GM19324 (cell line): ENCODE data around the gene RORC.

Experiments used
- ATAC-seq: cut with Tn5 transposase; IDR thresholded peaks from one replicate; pipeline ENCODE4 v1.9.1; 2021; ENCODE audit warnings: mild to moderate bottlenecking, moderate library complexity; ENCODE audit not compliant: unreplicated experiment, low FRiP score

RORC gene

DNA sequence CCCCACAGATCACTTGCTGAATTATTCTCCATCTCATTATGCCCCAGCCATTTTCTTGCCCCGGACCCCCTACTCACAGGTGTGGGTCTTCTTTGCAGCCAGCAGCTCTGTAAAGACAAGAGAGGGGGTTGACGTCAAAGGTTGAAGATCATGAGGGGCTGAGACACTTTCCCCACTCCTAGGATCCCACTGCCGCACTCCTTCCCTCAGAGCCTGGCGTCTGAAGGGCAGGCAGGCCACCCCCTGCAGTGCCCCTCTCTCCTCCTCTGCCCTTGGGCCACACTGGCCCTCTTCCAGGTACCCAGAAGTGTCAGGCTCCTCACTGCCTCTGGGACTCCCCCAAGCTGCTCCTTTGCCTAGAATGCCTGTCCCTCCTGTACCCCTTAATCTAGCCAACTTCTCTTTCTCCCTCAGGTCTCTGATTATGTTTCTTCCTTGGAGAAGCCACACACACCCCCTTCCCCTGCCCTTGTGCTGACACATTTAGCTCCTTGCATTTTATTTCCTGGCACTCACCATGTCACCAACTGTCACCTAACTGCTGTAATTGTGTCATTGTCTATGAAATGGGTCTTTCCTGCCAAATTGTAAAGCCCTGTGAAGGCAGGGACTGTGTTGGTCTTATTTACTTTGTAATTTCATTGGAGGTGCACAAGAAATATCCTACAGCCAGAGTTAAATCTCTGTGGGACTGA is 2.1 kb downstream of the RORC start:
- no peak for ATAC-seq

DNA sequence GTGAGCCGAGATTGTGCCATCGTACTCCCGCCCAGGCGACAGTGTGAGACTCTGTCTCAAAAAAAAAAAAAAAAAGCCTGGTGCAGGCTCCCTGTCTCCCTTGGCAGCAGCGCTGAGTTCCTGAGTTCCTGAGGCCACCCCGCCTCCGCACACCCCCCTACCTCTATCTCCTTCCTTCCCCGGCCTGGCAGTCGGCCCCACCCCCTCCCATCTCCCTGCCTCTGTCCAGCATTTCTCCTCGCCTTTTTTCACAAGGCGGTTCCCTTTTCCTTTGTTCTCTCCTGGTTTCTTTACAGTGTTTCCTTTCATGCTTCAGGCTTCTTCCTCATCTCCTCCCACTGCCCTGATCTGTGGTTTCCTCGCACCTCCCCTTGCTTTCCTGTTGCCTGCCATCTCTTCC is 2.7 kb downstream of the RORC start:
- ATAC-seq, result no peak

DNA sequence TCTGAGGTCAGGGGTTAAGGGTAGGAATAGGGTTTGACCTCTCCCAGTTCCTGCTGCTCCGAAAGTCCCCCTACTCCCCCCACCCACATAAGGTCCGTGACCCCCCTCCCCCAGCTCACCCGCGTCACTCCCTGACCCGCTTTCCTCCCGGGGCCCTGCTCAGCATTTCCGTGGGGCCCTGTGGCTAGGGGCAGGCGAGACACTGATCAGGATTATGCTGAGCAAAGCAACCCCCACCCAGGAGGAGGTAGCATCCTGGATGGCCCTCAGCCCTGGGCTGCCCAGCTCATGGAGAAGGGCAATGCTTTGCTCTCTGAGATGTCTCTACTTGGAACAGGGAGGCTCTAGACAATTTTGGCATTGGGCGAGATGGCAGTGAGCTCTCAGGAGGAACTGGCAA is 3.7 kb downstream of the RORC start:
- ATAC-seq, result no peak

DNA sequence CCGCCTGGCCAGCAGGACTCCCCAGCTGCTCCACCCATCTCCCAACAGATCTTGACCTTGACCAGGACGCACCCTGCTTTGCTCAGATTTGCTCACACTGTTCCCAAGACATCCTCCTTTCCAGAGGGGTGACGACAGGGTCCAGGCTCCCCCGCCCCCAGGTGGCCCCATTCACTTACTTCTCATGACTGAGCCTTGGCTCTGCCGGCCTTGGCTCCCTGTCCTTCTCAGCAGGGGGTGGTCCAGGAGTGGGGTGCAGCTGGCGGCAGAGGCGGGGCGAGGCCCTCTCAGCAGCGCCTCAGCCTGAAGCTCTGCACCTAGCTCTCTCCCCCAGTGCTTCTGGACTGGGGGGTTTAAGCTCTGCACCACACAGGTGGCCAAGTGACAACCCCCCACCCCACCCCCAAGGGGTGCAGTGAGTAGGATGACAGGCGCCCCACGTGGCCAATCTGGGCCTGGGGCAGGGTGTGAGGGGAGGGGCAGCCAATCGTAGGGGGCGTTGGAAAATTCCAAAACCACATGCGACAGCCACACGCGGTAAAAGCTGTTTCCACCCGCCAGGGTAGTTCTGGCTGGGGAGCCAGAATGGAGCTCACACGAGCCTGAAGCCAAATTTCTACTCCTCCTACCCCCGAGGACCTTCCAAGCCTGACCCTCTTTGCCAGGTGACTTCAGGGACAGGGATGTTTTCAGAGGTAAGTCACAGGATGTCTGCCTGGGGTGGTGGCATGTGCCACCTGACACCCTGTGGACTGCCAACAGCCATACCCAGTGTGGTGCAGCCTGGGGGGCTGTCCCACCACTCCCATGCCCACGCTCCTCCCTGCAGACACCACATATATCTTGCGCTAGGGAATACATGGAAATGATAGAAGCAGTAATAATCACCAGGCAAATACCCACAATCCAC is 5.6 kb downstream of the RORC start:
- no peak for ATAC-seq

DNA sequence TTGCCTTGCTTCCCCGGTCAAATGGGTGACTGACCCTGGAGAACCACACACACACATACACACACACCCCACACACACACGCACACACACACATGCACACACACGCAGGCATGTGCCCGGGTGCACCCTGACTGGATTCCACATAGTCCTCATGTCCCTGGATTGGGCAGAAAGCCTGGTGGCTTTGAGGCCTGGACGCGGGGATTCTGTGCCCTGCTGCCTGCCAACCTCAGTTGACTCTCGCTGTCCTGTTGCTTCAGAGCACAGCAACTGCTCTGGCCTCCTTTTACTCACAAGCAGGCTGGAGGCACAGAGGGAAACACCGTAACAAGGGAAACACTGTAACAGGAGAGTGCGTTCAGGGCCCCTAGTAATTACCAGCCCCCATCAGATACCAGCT is 6.4 kb downstream of the RORC start:
- ATAC-seq, result no peak

DNA sequence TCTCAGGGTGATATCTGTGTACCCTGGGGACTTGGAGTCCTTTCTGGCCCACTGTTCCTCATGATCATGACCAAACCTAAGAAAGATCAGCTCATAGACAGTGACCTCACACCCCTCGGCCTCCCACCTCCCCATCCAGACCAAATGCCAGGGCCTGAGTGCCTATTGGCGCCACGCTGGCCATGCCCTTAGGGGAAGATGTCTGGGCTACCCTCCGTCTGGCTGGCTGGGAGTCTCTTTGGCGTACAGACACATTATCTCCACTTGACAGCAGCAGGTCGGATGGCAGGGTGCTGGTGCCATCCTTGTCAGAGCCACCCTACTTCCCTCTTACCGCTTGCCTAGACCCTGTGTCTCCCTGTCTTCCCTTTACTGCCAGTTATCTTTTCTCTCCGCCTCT is 8.4 kb downstream of the RORC start:
- ATAC-seq, result no peak

DNA sequence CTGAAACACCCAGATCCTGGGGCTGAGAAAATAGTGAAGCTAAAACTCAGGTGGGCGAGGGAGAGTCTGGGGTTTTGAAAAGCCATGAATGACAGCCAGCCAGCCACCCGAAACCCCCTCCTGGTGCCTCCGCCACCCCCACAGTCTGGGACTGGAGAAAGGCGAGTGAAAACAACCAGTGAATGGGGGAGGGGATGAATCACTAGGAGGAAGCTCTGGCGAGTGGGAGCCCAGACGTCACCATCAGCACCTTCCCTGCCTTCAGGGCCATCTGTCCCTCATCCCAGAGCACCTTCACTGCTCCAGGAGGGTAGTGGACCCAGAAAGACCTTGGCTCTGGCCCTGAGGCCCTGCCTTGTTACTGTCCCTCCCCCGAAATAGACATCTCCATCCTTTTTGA is 9.2 kb downstream of the RORC start:
- ATAC-seq, result no peak

DNA sequence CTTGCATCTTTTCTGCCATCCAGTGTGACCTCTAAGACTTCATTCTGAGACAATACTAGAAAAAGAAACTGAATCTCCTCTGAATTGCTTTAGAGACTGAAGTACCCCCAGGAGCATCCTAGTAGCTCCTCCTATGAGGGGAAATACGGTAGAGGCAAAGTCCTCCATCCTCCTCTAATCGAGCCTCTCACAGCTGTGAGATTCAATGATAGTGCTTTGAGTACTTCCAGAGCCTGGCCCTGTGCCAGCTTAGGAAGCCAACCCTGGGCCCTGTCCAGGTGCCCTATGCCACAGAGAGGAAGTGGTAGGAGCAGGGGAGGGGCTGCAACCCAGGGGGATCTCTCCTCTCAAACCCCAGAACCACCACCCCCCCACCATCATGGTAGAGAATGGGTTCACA is 10.7 kb downstream of the RORC start:
- ATAC-seq, result no peak

DNA sequence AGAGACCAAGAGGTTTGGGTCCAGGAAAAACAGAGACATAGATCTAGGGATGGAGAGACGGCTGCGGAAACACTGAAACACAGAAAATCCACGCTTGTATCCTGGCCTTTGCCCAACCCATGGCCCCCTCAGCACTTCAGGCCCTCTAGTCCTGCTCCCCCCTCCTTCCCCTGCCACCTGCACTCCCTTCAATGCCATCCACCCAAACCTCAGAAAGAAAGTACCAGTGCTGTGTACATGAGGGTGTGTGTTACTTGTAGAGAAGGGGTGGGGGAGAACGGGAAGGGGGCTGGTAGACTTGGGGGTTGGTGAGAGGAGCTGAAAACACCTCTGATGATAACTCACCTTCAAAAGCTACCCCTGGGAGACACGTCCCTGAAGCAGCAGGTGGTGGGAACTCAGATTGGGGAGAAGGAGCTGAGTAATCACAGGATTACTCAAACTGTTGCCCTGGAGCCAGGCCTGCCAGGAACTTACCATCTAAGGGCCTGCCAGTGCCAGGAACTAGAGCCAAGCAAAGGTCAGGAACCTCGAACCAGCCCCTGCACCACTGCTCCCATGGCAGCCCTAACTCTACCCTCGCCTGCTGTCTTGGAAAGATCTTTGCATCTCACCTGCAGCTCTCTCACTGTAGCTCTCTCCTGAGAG is 11.5 kb downstream of the RORC start:
- ATAC-seq, result no peak

DNA sequence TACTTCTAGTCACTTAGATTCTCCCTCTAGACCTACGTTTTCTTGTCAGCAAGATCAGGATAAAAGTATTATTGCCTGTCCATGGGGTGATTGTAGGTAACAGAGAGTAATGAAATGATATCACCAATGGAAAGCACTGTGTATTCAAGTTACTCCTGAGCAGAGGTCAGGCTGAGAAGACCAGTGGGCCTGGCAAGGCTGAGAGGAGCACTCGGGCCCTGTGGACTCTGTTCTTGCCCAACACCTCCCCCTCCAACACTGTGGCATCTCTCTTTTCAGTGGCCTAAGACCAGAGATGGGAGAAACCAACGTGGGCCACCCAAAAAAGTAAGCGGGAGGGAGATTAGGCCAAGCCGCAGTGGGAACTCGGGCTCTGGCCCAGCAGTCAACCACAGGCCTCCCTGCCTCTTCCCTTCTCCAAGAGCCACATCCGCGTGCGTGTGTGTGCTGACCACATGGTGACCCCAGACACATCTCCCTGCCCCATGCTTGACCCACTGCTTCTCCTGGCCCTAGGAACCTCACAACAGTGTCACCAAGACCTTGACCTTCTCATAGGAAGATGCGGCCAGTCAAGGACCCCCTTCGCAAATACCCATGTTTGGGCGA is 12.3 kb downstream of the RORC start:
- ATAC-seq, result no peak

DNA sequence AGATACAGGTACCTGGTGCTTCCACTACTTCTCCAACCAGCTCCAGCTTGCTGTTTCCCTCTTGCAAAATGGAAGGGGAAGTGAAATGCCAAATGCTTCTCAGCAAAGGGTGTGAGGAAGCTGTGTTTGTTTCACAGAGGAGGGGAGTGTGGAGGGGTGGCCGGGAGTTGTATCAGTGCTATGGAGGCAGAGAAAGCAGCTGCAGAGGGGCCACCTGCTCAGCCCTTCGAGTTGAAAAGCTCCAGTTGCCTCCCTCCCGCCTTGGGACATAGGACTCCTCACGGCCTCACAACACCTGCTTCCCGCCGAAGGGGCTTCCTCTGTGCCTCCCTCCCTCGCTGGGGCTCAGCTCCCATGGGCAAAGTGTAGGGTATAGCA is 14.3 kb downstream of the RORC start:
- ATAC-seq, result no peak

DNA sequence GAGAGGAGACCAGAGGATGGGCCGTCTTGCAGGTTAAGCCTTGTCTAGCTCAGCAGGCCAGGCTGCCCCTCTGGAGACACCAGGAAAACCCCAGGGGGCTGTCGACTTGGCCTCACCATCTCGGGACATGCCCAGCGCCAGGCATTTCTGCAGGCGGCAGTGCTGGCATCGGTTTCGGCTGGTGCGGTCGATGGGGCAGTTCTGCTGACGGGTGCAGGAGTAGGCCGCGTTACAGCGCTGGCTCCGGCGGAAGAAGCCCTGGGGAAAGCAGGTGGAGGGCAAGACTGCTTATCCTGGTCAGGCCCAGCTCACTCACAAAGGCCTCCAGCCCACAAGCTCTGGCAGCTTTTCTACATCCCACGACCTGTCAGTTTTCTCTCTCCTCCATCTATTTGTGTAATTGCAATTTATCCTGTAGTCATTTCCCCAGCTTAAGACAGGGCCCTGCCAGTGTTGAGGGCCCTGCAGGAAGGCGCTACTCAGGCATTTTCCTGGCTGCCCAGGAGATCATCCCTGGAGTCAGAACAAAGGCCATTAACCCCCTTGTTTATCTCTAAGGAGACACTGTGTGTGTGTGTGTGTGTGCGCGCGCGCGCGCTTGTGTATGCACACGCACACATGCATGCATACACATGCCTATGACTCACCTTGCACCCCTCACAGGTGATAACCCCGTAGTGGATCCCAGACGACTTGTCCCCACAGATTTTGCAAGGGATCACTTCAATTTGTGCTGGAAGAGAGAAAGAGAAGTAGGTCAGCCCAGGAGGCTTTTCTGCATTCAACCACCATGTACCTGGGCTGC is 14.9 kb downstream of the RORC start:
- no peak for ATAC-seq

DNA sequence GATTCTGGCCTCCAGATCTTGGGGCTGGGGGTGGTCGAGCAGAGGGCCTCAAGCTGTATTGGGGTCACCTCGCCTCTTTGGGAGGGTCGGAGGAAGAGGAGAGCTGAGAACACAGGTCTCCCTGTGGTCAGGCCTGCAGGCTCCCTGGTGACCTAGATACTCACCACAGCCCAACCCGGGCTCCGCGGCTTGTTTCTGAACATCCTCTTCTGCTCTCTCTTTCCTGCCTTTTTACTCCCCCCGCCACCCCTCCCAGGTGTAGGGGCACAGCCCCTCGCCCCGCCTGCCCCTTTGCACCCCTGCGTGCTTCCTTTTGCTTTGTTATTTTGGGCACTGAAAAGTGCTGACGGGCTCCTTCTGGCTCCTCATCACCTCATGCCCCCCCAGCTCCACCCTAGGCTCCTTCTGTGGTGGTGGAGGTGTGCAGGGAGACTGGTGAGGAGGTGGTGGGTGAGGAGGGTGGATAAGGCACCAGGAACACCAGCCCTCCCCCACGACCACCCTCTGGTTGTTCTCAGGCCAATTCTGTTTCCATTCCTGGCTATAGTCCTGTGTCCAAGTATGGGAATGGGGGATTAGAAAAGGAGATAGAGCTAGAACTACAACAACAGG is 15.8 kb downstream of the RORC start:
- no peak for ATAC-seq

DNA sequence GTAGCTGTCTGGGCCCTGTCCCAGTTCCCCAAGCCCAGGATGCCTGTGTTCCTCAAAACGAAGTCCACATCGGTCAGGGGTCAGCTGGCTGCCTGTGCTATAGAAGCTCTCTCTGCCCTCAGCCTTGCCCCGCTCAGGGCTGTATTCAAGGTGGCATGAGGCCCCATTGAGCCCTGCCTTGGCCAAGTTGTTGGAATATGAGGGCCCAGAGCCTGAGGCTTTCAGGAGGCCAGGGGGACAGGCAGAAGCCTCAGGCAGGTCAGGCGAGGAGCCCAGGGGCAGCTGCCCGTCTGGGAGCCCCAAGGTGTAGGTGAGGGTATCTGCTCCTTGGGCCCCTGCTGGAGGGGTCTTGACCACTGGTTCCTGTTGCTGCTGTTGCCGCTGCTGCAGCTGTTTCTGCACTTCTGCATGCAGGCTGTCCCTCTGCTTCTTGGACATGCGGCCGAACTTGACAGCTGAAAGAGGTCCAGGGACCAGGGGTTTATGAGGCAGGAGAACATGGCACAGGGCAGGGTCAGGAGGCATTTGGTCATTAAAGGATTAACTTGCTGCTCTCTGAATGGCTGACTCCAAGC is 16.5 kb downstream of the RORC start:
- no peak for ATAC-seq

DNA sequence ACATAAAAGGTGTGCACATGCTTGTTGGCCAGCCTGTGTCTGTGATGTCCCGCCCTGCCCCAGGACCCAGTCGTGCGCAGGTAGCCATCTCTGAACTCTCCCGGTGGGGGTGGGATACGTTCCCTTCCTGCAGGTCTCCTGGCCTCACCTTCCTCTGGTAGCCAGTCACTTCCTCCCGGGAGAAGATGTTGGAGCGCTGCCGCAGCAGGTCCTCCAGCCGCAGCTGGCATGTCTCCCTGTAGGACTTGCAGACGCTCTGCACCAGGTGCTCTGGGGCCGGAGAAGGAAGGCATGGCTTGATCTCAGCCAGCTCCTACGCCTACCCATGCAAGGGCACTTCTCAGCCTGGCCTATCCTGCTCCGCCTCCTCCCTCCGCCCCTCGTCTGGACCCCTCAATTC is 17.2 kb downstream of the RORC start:
- no peak for ATAC-seq

DNA sequence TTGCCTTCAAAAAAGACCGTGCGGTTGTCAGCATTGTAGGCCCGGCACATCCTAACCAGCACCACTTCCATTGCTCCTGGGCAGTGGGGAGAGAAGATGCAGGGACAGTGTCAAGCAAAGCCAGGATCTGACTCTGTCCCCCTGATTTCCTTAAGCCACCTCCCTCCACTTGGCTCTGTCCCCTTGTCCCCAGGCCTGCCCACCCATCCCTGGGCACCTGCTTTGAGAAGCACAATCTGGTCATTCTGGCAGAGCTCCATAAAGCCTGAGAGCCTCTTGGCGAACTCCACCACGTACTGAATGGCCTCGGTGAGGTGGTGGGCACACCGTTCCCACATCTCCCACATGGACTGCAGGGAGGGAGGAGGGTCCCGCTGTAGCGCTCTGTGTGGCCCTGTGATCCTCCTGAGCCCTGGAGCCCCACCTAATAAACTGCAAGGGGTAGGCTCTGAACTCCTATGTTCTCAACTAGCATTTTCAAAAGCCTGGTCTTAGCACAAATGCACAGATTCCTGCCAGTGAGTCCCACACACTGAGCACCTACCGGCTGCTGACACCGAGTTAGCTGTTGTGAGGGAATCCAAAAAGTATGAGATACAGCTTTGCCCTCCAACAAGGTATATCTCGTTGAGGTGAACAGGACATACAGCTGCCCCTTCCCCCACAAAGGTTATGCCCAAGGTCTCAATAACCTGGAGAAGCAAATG is 18.2 kb downstream of the RORC start:
- ATAC-seq, result no peak

DNA sequence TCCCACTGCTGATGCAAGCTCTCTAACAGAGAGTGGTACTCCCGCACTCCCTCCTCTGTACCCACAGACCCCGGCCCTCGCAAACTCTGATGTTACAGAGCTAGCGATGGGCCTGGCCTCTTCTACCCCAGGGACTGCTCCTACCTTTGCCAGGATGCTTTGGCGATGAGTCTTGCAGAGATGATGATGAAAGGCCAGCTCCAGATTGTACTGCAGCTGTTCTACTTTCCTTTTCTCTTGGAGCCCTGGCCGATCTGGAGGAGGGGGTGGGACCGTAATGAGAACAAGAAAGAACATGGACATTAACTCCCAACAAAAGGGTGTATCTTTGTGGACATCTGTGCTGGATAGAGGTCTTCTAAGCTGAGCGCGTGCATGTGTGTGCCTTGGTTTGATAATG is 20.4 kb downstream of the RORC start:
- no peak for ATAC-seq

DNA sequence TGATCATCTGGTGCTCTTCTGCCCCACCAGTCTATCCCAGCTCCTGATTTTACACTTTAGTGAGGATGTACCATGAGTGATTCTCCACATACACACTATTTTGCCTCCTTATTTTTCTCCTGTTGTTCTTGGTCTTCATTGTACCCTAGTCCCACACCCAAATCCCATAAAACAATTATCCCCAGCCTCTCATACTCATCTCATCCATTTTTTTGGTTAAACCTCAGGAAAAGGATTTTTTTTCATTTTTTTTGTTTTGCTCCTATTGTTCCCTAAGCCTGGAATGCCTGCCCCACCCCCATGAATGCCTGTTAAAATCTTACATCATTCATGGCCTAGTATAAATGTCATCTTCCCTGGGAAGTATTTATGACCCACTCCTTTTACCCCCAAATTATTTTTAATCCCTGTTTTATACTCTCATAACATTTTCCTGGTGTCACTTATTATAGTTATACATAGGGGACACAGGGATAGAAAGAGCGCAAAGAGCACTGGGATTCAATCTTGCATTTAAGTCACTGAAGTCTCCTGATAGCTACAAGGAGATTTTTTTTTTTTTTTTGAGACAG is 21.5 kb downstream of the RORC start:
- ATAC-seq, result no peak
